DOHH2 (cell line): ENCODE data around the gene SSUH2.
A peak's percentile ranks its signal among the peaks of the same experiment; 100 is the strongest.

Source experiments
- CTCF ChIP-seq: fragments of 200-600 bp; sonication (generic); IDR thresholded peaks from one replicate; pipeline ENCODE4 v1.5.1; 2014; ENCODE audit warnings: antibody characterized with exemption, mild to moderate bottlenecking, low read depth, low read length; ENCODE audit not compliant: poor library complexity, severe bottlenecking
- EZH2phosphoT487 ChIP-seq: fragments of 200-600 bp; sonication (generic); IDR thresholded peaks from 2 replicates; pipeline ENCODE4 v1.6.1; 2017; ENCODE audit warnings: borderline replicate concordance, mild to moderate bottlenecking, antibody characterized with exemption, low read length, moderate library complexity, mixed read lengths

- peak; percentile 92 for TF ChIP-seq CTCF
- TF ChIP-seq EZH2phosphoT487: no peak
These were observed 21.5 kb downstream of the SSUH2 start for GRCh38 chr3:8622873-8623691.
